Measurements from ENCODE around the gene ERF.

ERF gene

GRCh38 chr19:42287017-42287826, 32.3 kb upstream of the ERF start:
- no peak for DNase-seq

GRCh38 chr19:42286349-42287016, 31.6 kb upstream of the ERF start:
- peak in 19 of 58 donors; percentile 10 to 71 (median 35) for DNase-seq

GRCh38 chr19:42285988-42286348, 31.0 kb upstream of the ERF start:
- DNase-seq = no peak

GRCh38 chr19:42285541-42285941, 30.6 kb upstream of the ERF start:
- DNase-seq = no peak

- DNase-seq = peak in 4 of 58 donors; percentile 27 to 40 (median 38)
Observed at GRCh38 chr19:42284591-42285341, 29.8 kb upstream of the ERF start.

DNA sequence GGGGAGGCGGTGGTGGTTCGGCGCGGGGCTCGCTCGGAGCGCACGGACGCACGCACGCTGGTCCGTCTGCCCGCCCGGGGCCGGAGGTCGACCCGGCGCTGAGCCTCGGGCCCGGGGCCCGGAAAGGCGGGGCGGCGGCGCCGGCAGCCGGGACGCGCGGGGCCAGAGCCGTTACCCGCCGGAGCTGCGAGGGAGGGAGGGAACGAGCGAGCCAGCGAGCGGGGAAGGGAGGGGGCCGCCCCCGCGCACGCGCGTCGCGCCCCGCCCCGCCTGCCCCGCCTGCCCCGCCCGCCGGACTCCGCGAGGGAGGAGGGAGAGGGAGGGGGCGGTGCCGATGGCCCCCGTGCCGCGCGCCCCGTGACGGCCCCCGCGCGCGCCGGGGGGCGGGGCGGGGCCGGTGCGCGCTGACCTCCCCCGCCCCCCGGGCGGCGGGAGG, 29.2 kb upstream of the ERF start:
- DNase-seq = peak in 52 of 58 donors; percentile 40 to 94 (median 80)

DNA sequence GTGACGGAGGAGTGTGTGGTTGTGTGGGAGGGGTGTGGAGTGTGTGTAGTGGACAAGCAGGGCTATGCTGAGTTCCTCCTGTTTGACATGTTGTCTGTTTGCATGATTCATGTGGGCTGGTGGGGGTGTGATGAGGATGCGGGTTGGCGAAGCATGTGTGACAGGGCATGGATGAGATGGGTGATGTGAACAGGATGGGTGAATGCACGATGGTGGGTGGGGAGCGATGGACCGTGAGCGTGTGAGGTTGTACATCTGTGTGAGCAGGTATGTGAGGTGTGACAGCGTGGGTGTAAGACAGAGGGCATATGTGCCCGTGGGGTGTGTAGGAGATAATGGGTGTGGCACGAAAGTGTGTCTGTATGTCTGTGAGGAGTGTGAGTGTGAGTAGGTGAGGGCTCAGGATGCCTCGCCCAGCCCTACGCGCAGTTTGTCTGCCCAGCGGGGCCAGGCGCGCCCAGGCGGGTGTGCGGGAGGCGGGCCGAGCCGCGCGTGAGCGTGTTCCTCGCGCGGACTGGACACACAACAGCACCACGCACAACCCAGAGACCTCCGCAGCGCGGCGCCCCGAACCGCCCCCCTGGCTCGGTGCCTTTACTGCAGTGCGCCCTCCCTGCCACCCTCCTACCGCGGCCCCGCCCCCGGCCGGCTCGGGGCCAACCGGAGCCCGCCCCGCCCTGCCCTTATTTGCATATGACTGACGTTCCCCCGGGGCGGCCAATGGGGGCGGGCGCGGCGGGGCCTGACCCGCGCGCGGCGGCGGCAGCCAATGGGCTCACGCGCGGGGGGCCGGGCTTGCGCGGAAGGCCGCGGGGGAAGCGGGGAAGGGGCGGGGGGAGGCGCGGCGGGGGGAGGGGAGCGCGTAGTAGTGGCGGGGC, 28.5 kb upstream of the ERF start:
- peak; percentile 55 to 98 (median 94) for DNase-seq

GRCh38 chr19:42282819-42283187, 27.9 kb upstream of the ERF start:
- DNase-seq = no peak

- DNase-seq = peak in 7 of 58 donors; percentile 31 to 59 (median 52)
Observed at GRCh38 chr19:42281827-42282762, 27.2 kb upstream of the ERF start.

- DNase-seq = peak in 46 of 58 donors; percentile 29 to 89 (median 72)
Observed at GRCh38 chr19:42281146-42281826, 26.4 kb upstream of the ERF start.

- DNase-seq = peak in 44 of 58 donors; percentile 39 to 88 (median 75)
Observed at GRCh38 chr19:42280815-42281145, 25.9 kb upstream of the ERF start.

- DNase-seq = peak; percentile 64 to 97 (median 93)
Observed at GRCh38 chr19:42279902-42280814, 25.2 kb upstream of the ERF start.

DNA sequence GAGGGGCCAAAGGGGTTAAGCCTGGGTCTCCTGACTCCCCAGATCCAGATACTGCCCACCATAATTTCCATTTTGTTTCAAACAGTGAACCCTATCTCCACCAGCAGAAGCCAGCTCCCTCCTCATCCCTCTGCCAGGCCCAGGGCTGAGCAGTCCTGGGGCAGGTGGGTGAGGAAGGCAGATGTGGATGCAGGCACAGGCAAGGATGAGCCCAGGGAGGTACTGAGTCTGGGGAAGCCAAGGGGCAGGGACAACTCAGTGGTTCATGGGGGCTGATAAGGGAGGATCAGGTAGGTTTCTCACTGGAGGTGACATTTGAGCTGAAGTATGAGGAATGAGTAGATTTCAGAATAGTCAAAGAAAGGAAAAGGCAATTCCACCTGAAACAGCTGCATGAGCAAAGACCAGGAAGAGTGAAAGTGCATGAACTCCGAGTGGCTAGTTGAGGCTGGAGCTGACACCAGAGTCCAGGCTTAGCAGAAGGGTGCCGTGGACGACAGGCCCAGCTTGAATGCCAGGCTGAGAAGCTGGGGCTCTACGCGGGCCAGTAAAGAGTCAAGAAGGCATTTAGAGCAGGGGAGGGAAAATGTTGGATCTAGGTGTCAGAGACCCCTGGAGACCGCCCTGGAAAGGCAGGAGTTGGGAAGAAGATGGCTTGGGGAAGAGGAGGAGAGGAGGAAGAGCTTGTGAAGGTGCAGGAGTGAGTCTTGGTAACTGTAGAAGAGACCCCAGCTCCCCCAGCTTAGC, 24.4 kb upstream of the ERF start:
- peak in 5 of 58 donors; percentile 38 to 64 (median 60) for DNase-seq

DNA sequence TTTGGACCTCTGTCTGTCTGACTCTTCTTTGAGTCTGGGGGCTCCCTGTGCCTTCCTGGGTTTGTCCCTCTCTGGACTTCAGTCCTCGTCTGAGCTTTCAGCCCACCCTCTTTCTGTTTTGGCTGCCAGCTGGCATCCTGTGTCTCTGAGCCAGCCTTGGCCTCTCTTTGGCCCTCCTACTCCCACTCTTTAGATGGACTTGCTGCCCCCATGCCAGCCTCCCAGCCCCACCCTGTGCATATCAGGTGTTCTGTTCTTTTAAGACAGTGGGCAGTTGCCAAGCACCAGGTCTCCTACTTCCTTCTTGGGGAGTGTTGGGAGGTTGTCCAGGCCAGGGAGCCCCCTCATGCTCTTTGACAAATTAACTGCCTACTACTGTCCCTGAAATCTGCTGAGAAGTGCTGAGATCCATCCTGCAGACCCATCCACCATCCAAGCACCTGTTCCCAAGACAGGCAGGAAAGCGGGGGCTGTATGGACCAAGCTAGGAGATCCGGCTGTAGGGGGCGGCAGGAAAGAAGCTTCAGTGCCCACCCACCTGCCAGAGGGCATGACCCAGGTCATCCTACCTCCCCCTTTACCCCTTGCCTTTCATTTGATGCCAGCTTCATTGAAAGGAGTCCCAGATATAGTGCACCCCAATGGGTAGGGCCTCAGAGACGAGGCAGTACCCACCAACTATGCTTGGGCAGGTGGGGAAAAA, 23.7 kb upstream of the ERF start:
- no peak for DNase-seq

- DNase-seq = no peak
Observed at GRCh38 chr19:42277821-42278451, 23.0 kb upstream of the ERF start.

DNA sequence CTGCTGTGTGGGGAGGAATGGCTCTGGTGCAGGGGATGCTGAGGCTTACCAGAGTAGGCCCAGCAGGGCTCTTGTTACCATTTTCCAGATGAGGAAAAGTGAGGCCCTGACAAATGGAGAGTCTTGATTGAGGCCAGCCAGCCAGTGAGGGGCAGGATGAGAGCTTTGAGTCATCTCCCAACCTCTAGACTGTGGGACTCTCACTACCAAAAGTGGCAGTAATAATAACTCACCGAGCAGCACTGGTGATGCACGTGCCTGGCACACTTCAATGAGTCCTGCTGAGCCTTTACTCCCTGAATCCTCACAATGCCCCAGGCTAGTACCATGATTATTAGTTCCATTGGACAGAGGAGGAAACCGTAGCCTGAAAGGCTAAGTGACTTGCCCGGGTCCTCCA, 21.9 kb upstream of the ERF start:
- DNase-seq = no peak
